HepG2 (cell line): ENCODE results near the gene MT1A. TPM values are rescaled to one million over a fixed set of nuclear protein-coding genes. Genes with fewer than 3 reads are reported as not detected.

ENCODE experiments used
- ATAC-seq: fragments of 200-7000 bp; cut with Tn5 transposase; 3 replicates; pipeline ENCODE4 v1.9.1; 2020; ENCODE audit warnings: mild to moderate bottlenecking, moderate library complexity
- BruUV-seq: library from RNA; stranded (reverse); fragments of 400-500 nt; replicated peaks from 2 replicates; lab custom pipeline; 2021; lab: Mats Ljungman, UMichigan
- CTCF ChIA-PET: fragments of 300-600 bp; formaldehyde crosslinking; extraction: SDS; loops from one replicate; lab custom pipeline; 2021; ENCODE audit warnings: low total read pairs, inconsistent platforms, low intra/inter-chr PET ratio; lab: Yijun Ruan, JAX
- POLR2A ChIA-PET: fragments of 350-600 bp; sonication (Branson Sonifier 250); formaldehyde crosslinking; loops from one replicate; lab custom pipeline; 2020; ENCODE audit warnings: antibody characterized with exemption, inconsistent platforms; lab: Yijun Ruan, JAX
- DNase-seq: peaks from one replicate; pipeline ENCODE4 v3.0.0-alpha.2; 2015; ENCODE audit warnings: low spot score
- FAIRE-seq: peaks from 3 replicates; lab custom pipeline; 2011; peaks lifted over from hg19 to GRCh38; lab: Jason Lieb, UNC
- H2AFZ ChIP-seq: one replicate; pipeline ENCODE4 v1.6.1; 2011; ENCODE audit warnings: low read length, inconsistent platforms
- H3K27ac ChIP-seq: fragments of 300-600 bp; 3 replicates; pipeline ENCODE4 v1.8.0; 2011; ENCODE audit warnings: mixed run types, mild to moderate bottlenecking, mixed read lengths, low read length, inconsistent platforms; ENCODE audit not compliant: insufficient read depth; ENCODE audit errors: extremely low read length
- H3K27me3 ChIP-seq, 2 experiments: fragments of 200-600 bp in 1 of 2; 2 replicates in 1 of 2; 3 replicates in 1 of 2; pipeline versions ENCODE4 v1.6.0 to v1.8.0; 2011; ENCODE audit warnings: low read length in 2 of 2, mild to moderate bottlenecking in 2 of 2, moderate library complexity in 2 of 2, inconsistent platforms in 1 of 2; ENCODE audit not compliant: insufficient read depth in 2 of 2, control insufficient read depth in 1 of 2
- H3K36me3 ChIP-seq, 2 experiments: fragments of 200-600 bp in 1 of 2; replicated peaks in 1 of 2; 2 replicates in 1 of 2; 3 replicates in 1 of 2; pipeline versions ENCODE4 v1.5.1 to v1.8.0; 2011; ENCODE audit warnings: low read length in 2 of 2, inconsistent platforms in 1 of 2; ENCODE audit not compliant: insufficient read depth in 2 of 2, control insufficient read depth in 1 of 2
- H3K4me1 ChIP-seq: 2 replicates; pipeline ENCODE4 v1.5.1; 2012; ENCODE audit warnings: low read length, inconsistent platforms; ENCODE audit not compliant: insufficient read depth
- H3K4me2 ChIP-seq: 2 replicates; pipeline ENCODE4 v1.6.0; 2011; ENCODE audit warnings: low read depth, low read length, inconsistent platforms
- H3K4me3 ChIP-seq, 3 experiments: fragments of 200-600 bp in 1 of 3; sonication (generic), shearing (Covaris generic) in 1 of 3; replicated peaks in 1 of 3; 2 replicates each; pipeline ENCODE4 v1.5.1; 2011 to 2016; ENCODE audit warnings: low read length in 3 of 3, inconsistent platforms in 2 of 3, low read depth in 2 of 3, mild to moderate bottlenecking in 2 of 3, control low read depth in 1 of 3, mixed read lengths in 1 of 3; ENCODE audit not compliant: insufficient read depth in 1 of 3
- H3K79me2 ChIP-seq: one replicate; pipeline ENCODE4 v1.6.1; 2011; ENCODE audit warnings: low read length, inconsistent platforms; ENCODE audit not compliant: insufficient read depth
- H3K9ac ChIP-seq: 2 replicates; pipeline ENCODE4 v1.6.0; 2011; ENCODE audit warnings: mild to moderate bottlenecking, low read depth, low read length, inconsistent platforms; ENCODE audit not compliant: insufficient read depth
- H3K9me3 ChIP-seq: 2 replicates; pipeline ENCODE4 v1.5.1; 2012; ENCODE audit warnings: mild to moderate bottlenecking, low read length
- H4K20me1 ChIP-seq: 2 replicates; pipeline ENCODE4 v1.6.0; 2011; ENCODE audit warnings: inconsistent platforms, mild to moderate bottlenecking, low read length, moderate library complexity; ENCODE audit not compliant: insufficient read depth
- ELF3 ChIP-seq: IDR thresholded peaks from 2 replicates; pipeline ENCODE4 v1.6.1; 2016; ENCODE audit warnings: missing genetic modification reagents, missing compliant biosample characterization
- FOXA3 ChIP-seq: IDR thresholded peaks from 2 replicates; pipeline ENCODE4 v1.6.1; 2016; ENCODE audit warnings: missing genetic modification reagents, missing compliant biosample characterization
- HNRNPH1 ChIP-seq: fragments of 200-400 bp; formaldehyde crosslinking; optimal IDR thresholded peaks from 2 replicates; pipeline ENCODE3; 2017; ENCODE audit warnings: mild to moderate bottlenecking, low read depth, low read length
- MIXL1 ChIP-seq: IDR thresholded peaks from 2 replicates; pipeline ENCODE4 v1.6.1; 2016
- NFE2 ChIP-seq: sonication (generic); formaldehyde crosslinking; IDR thresholded peaks from 2 replicates; pipeline ENCODE4 v1.4.0; 2020; ENCODE audit warnings: missing genetic modification reagents
- NR2F1 ChIP-seq, 2 experiments: fragments of 450-650 bp in 1 of 2; formaldehyde crosslinking in 1 of 2; IDR thresholded peaks; 2 replicates each; pipeline versions ENCODE4 v1.5.0 to v1.6.1; 2016 to 2020; ENCODE audit warnings: mild to moderate bottlenecking in 1 of 2, missing compliant biosample characterization in 1 of 2, missing genetic modification reagents in 1 of 2, moderate library complexity in 1 of 2
- PHB2 ChIP-seq: fragments of 450-650 bp; IDR thresholded peaks from 2 replicates; pipeline ENCODE4 v1.6.1; 2018; ENCODE audit not compliant: partially characterized antibody
- RBM22 ChIP-seq: fragments of 200-400 bp; formaldehyde crosslinking; optimal IDR thresholded peaks from 2 replicates; pipeline ENCODE3; 2017; ENCODE audit warnings: mild to moderate bottlenecking, low read length, moderate library complexity
- YY1 ChIP-seq: IDR thresholded peaks from 2 replicates; pipeline ENCODE4 v1.6.1; 2011; ENCODE audit warnings: low read length, low read depth, moderate library complexity, mild to moderate bottlenecking; ENCODE audit not compliant: insufficient read depth, insufficient replicate concordance
- ZNF691 ChIP-seq: sonication (generic); formaldehyde crosslinking; IDR thresholded peaks from 2 replicates; pipeline ENCODE4 v1.4.0; 2020; ENCODE audit warnings: missing genetic modification reagents, low read depth, mild to moderate bottlenecking, borderline replicate concordance
- ZNF709 ChIP-seq: sonication (generic); formaldehyde crosslinking; IDR thresholded peaks from 2 replicates; pipeline ENCODE4 v1.5.0; 2020; ENCODE audit warnings: mild to moderate bottlenecking, missing genetic modification reagents
- ZNF740 ChIP-seq: sonication (generic); formaldehyde crosslinking; IDR thresholded peaks from 2 replicates; pipeline ENCODE4 v1.4.0; 2020; ENCODE audit warnings: missing genetic modification reagents
- WGBS: methylation state at CpG from one replicate; pipeline ENCODE4 v1.1.6; 2017; ENCODE audit warnings: low lambda C conversion rate; 5-methylcytosine and 5-hydroxymethylcytosine counted together
- in situ Hi-C: cut with HindIII; loops from 2 replicates; pipeline ENCODE4 v1.10.0; 2017; ENCODE audit warnings: low pct_unique_long_range_greater_than_20kb; ENCODE audit not compliant: extremely low pct_ligation_motif_present
- intact Hi-C: fragments of 100-400 bp; cut with micrococcal nuclease; formaldehyde crosslinking; loops from one replicate; pipeline ENCODE4 v1.10.0; 2022; ENCODE audit not compliant: unreplicated experiment
- polyA plus RNA-seq, 8 experiments: library from polyadenylated mRNA; depleted of rRNA in 3 of 8; stranded (reverse) in 7 of 8; unstranded in 1 of 8; fragments of >200 nt; fragmentation: Illumina TruSeq in 4 of 8; extraction: Trizol in 4 of 8; gene quantifications; 2 replicates each; pipeline versions ENCODE4 v1.2.1 to v1.2.3, GENCODE V29; 2011 to 2016; ENCODE audit warnings: low read depth in 4 of 8, missing spikeins in 1 of 8, mixed read lengths in 1 of 8; ENCODE audit not compliant: insufficient read depth in 1 of 8
- total RNA-seq, 5 experiments: library from RNA; depleted of rRNA; stranded (reverse); fragments of >200 nt; fragmentation: Illumina TruSeq; extraction: Trizol; gene quantifications; 2 replicates each; pipeline ENCODE4 v1.2.3, GENCODE V29; 2016; ENCODE audit warnings: low read depth in 1 of 5

MT1A gene
- total and polyA plus RNA-seq, 2 of the 13 experiments (the other 11 are each of a cell fraction or from before 2014, with no cell fraction given): 8.3 to 10.4 TPM

- no peak for TF ChIP-seq MIXL1 (CRISPR knock-in tag)
- peak; percentile 34; the same call in 1 of the 2 replicates for TF ChIP-seq FOXA3 (CRISPR knock-in tag)
These were observed 11.4 kb downstream of the MT1A start (continued) for GRCh38 chr16:56649820-56650219.

- DNase-seq: no peak
- Histone ChIP-seq H4K20me1 (no peaks in the 10 kb centered on the region), H3K27ac (no peak within 1 kb of the TSS), H3K36me3 (no peaks in the 10 kb centered on the region), H3K79me2 (no peaks in the 10 kb centered on the region), H3K9me3 (no peaks in the 10 kb centered on the region), H3K4me1 (peaks cover 24% of the 10 kb centered on the region), H3K4me2 (no peak within 1 kb of the TSS), H3K9ac (no peak within 1 kb of the TSS), H3K27me3 (peaks cover 2 to 28% of the 10 kb centered on the region in 2 experiments; a peak in 3 of 5 replicates), H2AFZ (no peak within 1 kb of the TSS), H3K4me3 (no peak within 1 kb of the TSS)
- intact Hi-C loops: loop anchor here (10.0 kb wide), 1 partner anchor 47 kb away; the partner anchor contains the start of gene MT2A
- POLR2A ChIA-PET: no interaction called here
- CTCF ChIA-PET: no interaction called here
- 9% methylated on average over 4 of the region's 7 CpGs for WGBS
- BruUV-seq: no TSS peak
- peak; percentile 17 for ATAC-seq
- TF ChIP-seq YY1 (no peak), ZNF691 (CRISPR knock-in tag) (no peak)
- FAIRE-seq: no peak
- in situ Hi-C loops: no loop called here
These were observed 13.1 kb downstream of the MT1A start, which contains the start of gene MT1B for GRCh38 chr16:56651586-56651985. TSS of gene MT1B (plus strand) at chr16:56651886. CDS start at chr16:56651954, 68 bp downstream.

GRCh38 chr16:56652600-56652999 is 14.1 kb downstream of the MT1A start:
- in situ Hi-C loops: no loop called here
- 14% methylated on average over 1 of the region's 1 CpG for WGBS

More at GRCh38 chr16:56652600-56652999, 14.1 kb downstream of the MT1A start:
- no peak for TF ChIP-seq NR2F1 (CRISPR knock-in tag; IDR thresholded peaks at IDR 0.05)
- TF ChIP-seq HNRNPH1: no peak
- TF ChIP-seq ELF3 (CRISPR knock-in tag): no peak
- TF ChIP-seq PHB2: no peak
- no peak for TF ChIP-seq RBM22
- no peak for TF ChIP-seq ZNF740 (CRISPR knock-in tag)
- TF ChIP-seq NFE2 (CRISPR knock-in tag): no peak
- no peak for TF ChIP-seq ZNF709 (CRISPR knock-in tag)
- TF ChIP-seq, all 625 proteins: peak for 0
- Histone ChIP-seq H3K9me3 (no peaks in the 10 kb centered on the region), H3K27me3 (peaks cover 2 to 28% of the 10 kb centered on the region in 2 experiments; a peak in 3 of 5 replicates), H3K9ac (no peak overlapping the region), H3K79me2 (no peaks in the 10 kb centered on the region), H3K4me2 (no peak overlapping the region), H3K4me3 (no peak overlapping the region), H3K4me1 (peaks cover 24% of the 10 kb centered on the region), H2AFZ (no peak overlapping the region), H3K27ac (no peak overlapping the region), H4K20me1 (no peaks in the 10 kb centered on the region), H3K36me3 (no peaks in the 10 kb centered on the region)
- ChIA-PET POLR2A (no interaction called here), CTCF (no interaction called here)
- no TSS peak for BruUV-seq
- ATAC-seq (no peak), DNase-seq (no peak), FAIRE-seq (no peak)
- intact Hi-C loops: loop anchor here (10.0 kb wide), 1 partner anchor 48 kb away; the partner anchor contains the start of gene MT2A
